ENCODE measurements around the gene SULT1C3. TPM values are rescaled to one million over a fixed set of nuclear protein-coding genes. Genes with fewer than 3 reads are reported as not detected.
"Not testable (repeated sequence)": the region's sequence is repeated elsewhere in the genome, so short reads cannot be mapped to it uniquely, and the experiment has no call there.

Gene SULT1C3
- total RNA-seq, 1 donor from 2014 or later: not detected

DNA sequence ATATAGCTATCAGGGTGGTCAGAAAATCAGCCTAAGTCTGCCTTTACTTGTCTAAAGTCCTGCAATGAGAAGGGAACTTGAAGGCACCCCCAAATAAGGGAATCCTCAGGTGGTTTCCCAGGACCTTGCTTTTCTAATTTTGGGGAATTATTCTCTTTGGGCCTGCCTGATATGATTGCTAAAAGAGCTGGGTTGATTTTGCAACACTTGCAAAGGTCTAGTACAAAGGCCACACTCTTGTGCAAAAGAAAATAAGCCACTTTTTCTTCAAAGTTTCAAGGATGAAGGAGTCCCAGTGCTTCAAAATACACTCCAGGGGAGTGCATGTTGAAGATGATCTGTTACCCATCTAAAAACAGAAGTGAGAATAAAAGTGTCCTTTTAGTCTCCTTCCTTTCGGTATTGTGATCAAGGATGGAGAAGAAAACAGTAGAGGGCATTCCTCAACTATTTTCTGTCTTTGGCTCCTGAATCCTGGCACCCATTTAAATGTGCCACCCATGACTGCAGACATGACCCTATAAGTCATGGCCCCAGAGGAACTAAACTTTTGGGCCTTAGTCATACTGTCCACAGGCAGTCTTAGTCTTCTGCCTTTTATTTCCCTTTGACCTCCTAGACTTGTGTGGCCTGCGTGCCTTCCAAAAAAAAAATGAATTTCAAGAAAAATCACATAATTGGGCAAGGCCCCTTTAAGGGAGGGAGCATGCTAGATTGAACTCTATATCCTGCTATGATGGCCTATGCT is 5.1 kb downstream of the SULT1C3 start:
- no peak for DNase-seq (ENCODE audit: low spot score)

DNA sequence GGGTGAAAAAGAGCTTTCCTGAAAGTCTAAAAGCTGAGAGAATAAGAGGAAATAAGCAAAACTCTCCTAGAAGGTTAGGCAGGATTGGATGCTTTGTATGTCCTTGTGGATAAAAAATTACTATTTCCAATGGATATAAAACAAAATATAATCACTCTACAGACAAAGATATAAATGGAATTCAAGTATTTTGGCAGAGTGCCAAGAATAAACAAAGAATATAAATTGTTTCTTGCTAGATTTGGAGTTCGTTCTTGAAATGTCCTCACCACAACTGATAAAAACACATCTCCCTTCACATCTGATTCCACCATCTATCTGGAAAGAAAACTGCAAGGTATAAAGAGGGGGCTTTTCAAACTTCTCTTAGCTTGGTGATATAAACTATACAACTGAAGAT is 13.3 kb downstream of the SULT1C3 start:
- DNase-seq (ENCODE audit: low spot score): no peak

DNA sequence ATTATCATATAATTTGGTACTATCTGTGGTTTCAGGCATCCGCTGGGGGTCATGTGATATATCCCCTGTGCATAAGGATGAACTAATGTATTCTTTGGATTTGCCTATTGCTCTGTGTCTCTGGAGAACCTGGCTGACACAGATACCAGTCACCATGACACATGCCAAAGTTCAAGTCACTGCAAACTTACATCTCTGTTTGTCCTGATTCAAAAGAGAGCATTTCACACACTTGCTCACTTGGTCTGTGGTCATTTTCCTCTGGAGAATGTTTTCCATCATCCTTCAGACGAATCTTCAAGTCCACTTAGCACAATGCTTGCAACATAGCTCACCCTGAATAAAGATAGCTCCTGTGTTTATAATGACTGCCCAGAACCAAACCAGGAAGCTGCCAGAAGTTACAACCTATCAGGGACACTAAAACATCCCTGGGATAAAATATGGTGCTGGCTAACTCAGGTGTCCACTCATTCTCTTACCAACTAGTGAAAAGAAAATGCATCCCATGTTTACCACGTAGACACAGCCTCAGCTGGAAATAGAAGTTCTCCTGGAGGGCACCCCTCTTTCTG is 18.1 kb downstream of the SULT1C3 start:
- DNase-seq (ENCODE audit: low spot score): no peak

DNA sequence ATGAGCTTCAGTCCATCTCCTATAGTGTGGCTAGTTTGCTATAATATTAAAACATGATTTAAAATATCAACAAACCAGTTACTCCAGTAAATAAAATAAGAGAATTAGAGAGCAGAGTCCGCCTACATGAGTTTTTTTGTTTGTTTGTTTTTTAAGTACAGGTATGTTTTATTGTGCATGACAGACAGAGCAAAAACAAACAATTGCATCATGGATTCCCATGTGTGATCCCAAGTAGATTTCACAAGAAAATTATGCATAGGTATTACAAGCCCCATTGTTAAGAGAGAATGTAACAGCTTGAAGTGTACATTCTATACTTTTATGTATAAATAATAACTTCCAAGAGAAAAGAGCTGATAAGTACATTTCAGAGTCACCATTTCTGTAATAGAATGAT is 21.0 kb downstream of the SULT1C3 start:
- DNase-seq (ENCODE audit: low spot score): no peak

DNA sequence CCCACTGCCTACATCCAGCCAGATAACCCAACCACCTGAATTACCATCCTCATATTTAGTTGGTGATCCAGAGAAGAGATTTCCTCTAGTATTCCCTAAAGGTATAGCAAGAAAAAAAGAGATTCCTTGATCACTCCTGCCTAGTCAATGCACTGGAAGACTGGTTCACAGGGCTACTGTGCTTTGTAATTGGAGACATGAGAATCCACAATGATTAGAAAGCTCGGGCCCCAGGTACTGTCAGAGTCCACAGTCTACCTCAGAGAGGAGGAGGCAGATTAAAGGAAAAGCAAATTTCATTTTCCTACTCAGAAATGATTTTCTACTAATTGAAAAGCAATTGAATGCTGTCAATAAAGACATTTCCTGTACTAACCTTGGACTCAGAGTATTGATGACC is 22.3 kb downstream of the SULT1C3 start:
- no peak for DNase-seq (ENCODE audit: low spot score)

DNA sequence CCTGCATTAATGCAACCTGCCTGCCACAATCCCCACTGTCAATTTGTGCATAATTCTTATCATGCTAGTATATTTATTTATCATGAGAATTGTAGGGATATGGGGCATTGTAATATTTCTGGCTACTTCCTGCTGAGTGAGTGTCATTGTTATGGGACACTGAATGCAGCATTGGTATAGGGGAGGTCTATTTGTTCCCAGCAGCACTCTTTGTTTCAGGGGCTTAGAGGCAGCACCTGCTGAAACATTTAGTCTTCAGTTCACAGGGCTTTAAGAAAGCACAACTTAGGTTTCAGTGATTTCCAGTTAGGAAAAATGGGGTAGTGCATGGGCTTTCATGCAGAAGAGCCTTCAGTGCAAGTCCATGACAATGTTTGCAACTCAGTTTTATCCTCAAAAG is 23.6 kb downstream of the SULT1C3 start:
- no peak for DNase-seq (ENCODE audit: low spot score)

DNA sequence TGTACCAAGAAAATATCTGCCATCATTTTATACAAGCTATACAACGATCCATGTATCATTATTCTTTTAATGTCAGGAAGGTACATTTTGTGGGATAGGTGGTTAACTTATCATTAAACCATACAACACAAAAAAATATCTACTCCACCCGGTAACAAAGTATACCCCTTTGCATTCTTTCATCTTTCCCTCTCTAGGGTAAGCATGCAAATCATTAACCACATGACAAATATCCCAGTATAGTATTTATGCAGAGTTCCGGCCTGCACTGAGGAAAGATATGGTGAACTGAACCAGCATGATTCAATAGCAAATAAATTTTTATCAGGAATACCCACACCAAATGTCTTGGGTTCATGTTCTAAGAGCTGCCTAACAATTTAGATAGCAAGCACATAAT is 26.4 kb downstream of the SULT1C3 start:
- DNase-seq (ENCODE audit: low spot score): no peak

DNA sequence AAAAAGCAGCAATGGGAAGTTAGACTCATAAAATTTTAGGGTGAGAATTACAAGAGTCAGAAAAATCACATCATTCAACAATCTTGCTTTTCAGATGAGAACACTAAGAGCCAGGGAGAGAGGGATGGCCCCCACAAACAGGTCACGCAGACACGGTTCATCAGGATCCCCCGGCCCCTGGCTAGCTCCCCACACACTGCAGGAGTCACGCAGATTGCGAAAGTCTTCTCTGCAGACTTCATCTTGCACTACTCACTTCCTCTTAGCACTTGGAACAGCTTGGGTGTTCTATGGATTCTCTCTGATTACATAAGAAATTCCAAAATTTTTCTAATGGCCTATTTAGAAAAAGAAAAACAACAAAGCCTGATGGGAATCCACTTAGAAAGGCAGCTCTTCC is 27.3 kb downstream of the SULT1C3 start:
- no peak for DNase-seq (ENCODE audit: low spot score)

DNA sequence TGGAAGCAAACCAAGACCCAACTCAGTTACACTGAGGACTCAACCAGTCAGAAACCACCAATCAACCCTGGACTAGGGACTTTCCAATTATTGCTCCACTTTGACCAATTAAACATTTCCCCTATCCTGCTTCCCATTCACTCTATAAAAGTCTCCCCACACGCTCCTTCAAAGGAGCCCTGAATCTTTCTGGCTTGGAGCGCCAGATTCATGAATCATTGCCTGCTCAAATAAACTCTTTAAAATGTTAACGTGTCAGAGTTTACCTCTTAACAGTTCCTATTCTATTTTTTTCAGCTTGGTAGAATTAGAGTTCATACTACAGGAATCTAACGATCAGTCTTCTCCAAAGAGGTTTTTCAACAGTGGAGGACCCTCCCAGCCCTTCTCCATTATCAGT is 28.2 kb downstream of the SULT1C3 start:
- no peak for DNase-seq (ENCODE audit: low spot score)

DNA sequence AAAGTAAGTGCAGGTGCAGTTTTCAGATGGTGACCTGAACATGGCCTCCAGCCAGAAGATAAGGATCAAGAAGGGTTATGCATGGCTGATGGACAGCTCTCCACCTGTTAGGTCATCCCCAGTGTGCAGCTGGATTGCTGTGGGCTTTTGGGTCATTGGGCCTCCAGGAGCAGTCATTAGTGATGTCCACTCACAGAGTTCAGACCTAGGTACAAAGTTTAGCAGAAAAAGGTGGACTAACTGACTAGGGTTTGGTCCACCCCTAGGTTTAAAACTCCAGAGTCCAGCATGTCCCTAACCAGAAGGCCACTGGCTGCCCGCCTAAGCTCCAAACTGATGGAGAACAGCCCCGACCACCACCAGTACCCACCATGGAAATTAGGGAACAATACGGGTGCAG is 30.6 kb downstream of the SULT1C3 start:
- no peak for DNase-seq (ENCODE audit: low spot score)

DNA sequence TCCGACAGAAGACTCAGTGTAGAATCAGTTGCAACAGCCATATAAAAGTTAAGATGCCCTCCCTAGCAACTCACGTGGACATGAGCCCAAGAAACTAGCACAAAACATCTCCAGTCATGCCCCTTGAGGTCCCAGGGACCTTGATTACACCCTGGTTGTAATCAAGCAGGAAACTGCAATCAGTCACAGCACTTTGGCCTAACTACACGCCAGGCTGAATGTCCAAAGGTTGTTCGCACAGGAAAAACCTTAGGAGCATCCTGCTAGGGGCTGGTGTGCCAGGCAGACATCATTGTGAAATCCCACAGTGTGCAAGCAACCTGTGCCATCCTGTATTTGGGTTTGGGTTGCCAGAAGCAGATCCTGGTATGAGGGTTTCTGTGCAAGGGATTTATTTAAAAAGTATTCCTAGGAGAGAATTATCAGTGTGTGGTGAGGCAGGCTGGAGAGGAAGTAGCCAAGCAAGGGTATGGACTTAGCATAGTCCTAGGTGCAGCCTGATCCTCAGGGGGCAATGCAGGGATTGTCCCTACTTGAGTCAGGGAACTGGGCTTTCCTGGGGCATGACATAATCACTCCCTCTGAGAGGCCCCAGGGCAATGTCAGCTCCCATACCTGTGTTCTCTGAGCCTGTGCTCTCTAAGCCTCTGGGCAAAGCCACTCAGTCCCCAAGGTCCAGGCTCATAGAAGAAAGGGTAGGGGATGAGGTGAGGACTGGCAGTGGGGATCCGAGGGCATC is 31.2 kb downstream of the SULT1C3 start:
- no peak for DNase-seq (ENCODE audit: low spot score)

DNA sequence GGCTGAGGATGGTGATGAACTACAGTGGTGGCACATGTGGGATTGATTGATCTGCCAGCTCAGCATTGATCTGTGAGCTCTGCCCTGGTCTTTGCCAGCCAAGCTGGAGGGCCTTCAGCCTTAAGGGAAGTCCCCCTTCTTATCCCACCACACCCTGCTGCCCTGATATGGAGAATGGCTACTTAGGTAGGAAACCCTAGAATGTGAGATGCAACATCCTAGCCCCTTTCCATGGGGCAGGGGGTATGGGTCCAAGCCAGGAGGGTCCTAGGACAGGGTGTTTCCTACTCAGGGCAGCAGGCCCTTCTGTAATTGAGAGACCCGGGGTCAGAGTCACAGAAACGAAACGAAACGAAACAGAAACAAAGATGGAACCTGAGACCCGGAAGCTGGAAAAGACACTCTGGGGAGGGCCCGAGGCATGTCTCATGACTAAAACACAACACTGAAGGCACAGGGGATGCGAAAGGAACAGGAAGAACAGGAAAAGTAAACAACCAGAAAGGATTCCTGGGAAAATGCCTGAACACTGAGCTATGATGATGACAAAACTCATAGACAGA is 32.0 kb downstream of the SULT1C3 start:
- DNase-seq (ENCODE audit: low spot score): no peak

DNA sequence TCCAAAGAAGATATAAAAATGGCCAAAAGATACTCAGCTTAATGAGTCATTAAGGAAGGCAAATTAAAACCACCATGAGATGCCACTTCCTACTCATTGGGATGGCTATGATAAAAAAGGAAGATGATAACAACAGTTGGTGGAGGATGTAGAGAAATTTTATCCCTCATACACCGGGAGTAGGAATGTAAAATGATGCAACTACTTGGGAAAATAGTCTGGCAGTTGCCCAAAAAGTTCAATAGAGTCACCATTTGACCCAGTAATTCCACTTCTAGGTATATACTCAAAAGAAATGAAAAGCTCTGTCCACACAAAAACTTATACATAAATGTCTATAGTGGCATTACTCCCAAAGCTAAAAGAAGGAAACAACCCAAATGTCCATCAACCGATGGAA is 38.9 kb downstream of the SULT1C3 start:
- DNase-seq (ENCODE audit: low spot score): no peak

DNA sequence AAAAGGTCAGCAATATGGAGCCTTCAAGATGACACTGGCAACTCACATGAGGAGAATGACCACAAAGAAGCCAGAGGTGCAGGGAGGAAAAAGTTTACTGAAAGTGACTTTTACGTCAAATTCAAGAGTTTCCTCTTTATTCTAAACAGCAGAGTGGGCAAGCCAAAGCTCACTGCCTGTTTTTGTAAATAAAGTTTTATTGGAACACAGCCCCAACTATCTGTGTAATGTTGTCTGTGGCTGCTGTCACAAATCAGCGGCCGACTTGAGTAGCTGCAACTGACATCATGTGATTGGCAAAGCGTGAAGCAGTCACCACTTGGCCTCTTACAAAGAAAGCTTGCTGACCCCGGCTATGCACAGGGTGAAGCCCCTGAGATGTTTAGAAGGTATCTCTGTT is 39.7 kb downstream of the SULT1C3 start:
- DNase-seq (ENCODE audit: low spot score): no peak

DNA sequence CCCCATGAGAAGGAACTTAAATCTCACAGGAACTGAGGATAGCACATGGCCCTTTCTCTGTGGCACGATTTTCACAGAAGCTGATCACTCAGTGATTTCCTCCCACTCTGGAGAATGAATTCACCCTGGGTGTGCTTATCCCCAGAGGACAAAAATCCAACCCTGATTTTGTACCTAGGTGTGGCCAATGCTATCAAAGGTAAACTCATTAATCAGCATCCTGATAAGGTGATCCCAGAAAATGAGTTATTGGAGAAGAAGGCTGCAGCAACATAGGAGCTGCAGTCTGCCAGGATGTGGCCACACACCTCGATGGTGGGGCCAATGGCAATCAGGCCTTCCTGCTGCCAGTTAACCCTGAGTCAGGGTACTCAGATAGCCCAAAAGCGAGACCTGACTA is 40.7 kb downstream of the SULT1C3 start:
- DNase-seq (ENCODE audit: low spot score): no peak

DNA sequence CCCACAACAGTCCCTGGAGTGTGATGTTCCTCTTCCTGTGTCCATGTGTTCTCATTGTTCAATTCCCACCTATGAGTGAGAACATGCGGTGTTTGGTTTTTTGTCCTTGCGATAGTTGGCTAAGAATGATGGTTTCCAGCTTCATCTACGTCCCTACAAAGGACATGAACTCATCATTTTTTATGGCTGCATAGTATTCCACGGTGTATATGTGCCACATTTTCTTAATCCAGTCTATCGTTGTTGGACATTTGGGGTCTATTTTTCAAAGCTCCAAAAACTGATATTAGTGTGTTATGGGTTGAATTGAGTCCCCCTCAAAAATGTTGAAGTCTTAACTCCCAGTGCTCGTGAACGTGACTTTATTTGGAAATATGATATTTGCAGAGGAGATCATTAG is 44.8 kb downstream of the SULT1C3 start:
- DNase-seq (ENCODE audit: low spot score): not testable (repeated sequence)

DNA sequence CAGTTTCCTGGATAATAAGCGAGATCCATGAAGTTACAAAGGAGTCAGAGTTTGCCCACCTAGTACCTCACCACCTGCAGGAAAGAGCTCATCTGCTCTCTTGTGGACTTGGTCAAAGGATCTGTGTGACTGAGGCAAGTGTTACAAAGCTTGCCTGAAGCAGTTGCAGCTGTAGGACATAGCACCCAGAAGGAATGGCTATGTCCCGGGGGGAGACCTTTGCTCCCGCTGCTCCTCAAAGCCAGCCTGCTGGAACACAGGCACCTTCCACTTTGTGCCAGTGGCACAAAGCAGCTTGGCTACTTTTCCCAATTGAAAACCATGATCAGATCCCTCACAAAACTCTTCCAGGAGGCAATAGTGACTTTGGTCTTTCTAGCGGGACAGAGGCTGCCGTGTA is 45.8 kb downstream of the SULT1C3 start:
- DNase-seq (ENCODE audit: low spot score): no peak

DNA sequence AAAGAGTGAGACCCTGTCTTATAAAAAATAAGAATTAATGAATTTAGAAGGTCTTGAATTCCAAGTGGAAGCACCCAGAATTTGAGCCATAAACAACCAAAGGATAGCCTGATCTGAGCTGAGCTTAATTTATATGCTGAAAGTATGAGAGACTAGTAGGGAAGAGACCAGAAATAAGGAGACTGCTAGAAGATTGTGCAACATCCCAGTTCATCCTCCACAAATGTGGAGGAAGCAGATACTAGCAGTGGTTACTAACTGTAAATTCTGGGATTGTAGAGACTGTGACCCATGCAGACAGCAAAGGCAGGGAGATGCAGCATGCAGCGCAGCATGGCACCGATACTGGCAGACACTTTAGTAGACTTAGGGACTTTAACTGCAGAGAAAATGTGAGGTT is 47.4 kb downstream of the SULT1C3 start:
- DNase-seq (ENCODE audit: low spot score): no peak

DNA sequence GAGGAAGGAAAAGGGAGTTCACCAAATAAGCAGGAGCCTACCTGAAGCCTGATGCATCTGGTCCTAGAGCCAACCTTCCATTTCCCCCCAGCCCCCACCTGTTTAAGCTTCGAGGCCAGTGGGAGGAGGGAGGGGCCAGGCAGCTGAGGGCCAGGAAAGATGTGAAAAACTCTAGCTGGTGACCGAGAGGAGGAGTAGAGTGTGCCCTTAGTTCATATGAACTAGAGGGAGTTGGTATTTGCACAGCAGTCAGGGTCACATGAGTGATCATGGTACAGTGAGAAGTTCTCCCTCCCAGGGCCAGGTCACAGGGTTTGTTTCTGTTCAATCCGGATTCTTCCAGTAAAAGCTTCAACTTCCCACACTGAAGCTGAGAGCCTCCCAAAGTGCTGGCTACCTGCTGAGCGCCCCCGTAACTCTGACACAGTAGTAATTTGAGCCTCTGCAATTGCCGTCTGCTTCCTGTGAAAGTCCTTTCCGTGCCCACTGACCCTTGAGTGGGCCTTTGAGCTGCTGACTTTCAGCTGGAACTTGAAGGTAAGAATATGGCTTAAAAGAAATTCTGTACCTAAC is 48.9 kb downstream of the SULT1C3 start, which contains the start of gene SULT1C2:
TSS of gene SULT1C2 (plus strand) at position 362 of the 573 bp plus-strand sequence. CDS start 4,773 bp downstream, outside the sequence.
- no peak for DNase-seq (ENCODE audit: low spot score)

DNA sequence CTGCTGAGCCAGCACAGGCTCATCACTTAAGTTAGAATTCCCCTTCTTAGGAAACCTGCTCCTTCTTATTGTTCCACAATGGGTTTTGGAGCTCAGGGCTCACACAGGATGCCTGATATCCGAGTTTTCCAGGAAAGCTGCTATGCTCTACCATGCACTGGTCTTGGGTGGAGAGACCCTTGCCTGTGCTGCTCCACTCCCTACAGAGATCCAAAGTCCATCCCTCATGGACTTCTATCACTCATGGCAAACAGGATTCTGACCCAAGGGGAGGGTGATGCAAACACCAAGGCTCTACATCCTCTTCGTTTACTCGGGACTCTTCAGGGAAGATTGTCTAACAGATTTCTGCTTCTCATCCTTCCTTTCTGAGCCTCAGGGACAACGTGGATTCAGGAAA is 54.1 kb downstream of the SULT1C3 start:
- DNase-seq (ENCODE audit: low spot score): no peak

DNA sequence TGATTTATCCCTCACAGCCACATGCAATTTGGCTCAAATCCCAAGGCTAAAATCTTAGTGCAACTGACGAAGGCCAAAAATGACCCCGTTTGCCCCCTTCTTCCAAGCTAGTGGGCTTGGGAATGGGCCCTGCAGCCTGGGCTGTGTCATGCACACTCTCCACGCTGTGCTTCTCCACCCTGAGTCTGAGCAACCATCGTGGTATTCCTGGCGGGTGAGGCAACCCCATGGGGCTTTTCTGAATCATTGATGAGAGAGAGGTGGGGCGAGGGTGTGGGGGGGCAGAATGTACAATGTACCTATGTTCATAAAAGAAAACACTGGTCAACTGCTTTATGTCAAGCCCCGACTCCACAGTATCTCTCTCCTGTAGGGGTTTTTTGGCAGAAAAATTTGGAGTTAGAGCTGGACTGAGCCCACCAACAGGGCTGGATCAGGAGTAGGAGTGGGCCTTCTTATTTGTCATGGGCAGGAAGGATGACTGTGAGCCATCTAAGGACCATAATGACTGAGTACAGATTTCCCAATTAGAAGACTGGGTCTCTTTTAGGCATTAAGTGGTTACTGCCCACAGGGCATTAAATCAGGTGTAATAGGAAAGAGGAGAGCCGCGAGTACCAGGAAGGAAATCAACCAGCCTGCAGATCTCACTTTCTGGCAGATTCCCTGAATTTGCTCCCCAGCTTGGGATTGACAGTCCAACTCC is 57.8 kb downstream of the SULT1C3 start:
- no peak for DNase-seq (ENCODE audit: low spot score)

DNA sequence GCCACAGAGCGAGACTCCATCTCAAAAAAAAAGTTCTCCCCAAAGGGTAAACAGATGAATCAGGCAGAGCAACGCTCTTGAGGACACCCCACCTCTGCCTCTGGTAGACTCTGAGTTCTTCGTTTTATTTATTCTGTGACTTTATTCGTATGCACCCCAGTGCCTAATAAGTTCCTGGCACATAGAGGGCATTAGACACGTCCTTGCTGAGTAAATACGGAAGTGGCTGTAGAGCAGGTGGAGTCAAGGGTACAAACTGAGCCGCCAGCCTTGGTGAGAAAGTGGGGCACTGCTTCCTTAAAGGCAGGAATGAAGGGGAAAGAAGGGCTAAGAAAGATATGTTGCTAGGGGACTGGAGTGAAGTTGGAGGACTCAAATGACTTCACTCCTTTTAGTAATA is 61.8 kb downstream of the SULT1C3 start:
- DNase-seq (ENCODE audit: low spot score): no peak
